GM18505 (cell line): ENCODE data around the gene VAT1L.

ENCODE experiments used
- ATAC-seq: cut with Tn5 transposase; IDR thresholded peaks from one replicate; pipeline ENCODE4 v1.9.1; 2021; ENCODE audit not compliant: unreplicated experiment
- POLR2A ChIP-seq: IDR thresholded peaks from 4 replicates; pipeline ENCODE4 v1.6.1; 2011; ENCODE audit warnings: borderline replicate concordance; ENCODE audit not compliant: insufficient read depth, insufficient read length; ENCODE audit errors: extremely low read depth

The VAT1L gene

DNA sequence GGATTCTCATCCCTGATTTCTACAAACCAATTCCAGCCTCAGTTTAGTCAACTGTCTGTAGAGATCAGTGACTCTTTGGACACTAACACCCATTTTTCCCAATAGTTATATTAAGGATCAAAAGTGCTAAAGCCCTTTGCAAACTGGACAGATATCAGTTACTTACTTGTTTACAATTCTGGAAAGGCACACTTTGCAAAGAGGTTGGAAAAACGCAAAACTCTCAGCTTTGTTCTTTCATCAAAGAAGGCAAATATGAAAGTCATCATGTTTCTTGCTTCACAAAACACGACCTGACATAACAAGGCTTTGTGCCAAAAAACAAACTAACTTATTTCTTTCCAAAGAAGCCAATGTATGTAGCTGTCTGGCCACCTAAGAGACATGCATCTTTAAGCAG lies 26.1 kb upstream of the VAT1L start:
- TF ChIP-seq POLR2A, result no peak
- ATAC-seq, result no peak

DNA sequence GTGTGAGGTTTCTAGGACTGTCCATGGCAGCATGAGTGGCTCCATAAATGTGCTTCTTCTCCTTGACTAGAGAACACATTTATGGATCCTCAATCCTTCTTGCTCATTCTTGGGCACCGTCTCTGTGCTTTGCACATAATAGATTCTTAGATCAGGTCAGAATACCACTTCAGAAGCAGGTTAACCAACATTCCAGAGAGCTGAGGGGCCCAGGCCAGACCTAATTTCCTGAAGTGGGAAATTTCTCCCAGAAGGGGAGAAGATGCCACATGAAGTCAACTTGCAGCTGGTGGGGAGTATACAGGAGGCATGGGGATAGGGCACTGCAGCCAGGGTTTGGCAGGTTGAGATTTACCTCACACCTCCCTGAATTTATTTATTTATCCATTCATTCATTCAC lies 24.4 kb upstream of the VAT1L start:
- ATAC-seq, result no peak
- TF ChIP-seq POLR2A, result no peak

DNA sequence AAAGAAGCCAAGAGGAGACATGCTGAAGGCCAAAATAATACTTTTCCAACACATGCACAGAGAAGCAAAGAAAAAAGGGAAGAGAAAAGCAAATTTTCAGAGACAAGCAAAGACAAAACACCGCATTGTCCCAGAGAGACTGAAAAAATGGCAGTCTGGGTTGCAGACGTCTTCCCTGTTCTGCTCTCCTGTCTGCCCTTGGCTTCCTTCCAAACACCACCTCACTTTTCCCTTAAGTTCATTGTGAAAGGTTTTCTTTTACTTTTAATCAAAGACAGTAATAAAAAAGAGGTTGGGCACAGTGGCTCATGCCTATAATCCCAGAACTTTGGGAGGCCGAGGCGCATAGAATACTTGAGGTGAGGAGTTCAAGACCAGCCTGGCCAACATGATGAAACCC lies 21.2 kb upstream of the VAT1L start:
- no peak for TF ChIP-seq POLR2A
- ATAC-seq, result no peak

GRCh38 chr16:77767826-77768225 lies 20.5 kb upstream of the VAT1L start:
- no peak for TF ChIP-seq POLR2A
- ATAC-seq, result no peak

GRCh38 chr16:77775911-77776909 lies 12.2 kb upstream of the VAT1L start:
- TF ChIP-seq POLR2A, result no peak
- ATAC-seq, result no peak

DNA sequence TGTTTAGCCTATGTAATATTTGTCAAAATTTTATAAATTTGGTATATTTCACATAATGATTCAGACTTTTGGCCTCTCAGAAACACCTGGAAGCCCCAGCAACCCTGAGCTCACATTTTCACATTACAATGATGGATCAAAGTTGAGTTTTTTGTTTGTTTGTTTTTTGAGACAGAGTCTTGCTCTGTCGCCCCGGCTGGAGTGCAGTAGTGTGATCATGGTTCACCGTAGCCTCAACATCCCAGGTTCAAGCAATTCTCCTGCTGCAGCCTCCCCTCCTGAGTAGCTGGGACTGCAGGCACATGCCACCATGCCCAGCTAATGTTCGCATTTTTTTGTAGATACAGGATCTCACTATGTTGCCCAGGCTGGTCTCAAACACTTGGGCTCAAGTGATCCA lies 10.6 kb upstream of the VAT1L start:
- TF ChIP-seq POLR2A, result no peak
- ATAC-seq, result no peak

DNA sequence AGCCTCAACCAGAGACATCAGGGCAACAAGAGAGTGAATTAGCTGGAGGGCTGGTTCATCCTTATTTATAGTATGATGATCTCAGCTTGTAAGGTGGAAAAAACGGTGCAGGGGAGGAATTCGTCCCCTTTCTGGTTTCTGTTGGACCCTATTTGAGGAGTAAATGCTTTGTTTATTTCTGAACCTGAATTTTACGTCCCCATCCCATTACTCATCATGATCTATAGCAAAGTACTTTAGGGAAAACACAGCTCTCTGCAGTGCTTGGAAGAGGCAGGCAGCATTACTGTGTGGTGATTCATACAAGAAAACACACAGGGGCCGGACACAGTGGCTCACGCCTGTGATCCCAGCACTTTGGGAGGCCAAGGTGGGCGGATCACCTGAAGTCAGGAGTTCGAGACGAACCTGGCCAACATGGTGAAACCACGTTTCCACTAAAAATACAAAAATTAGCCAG lies 8.0 kb upstream of the VAT1L start:
- TF ChIP-seq POLR2A, result no peak
- no peak for ATAC-seq

- TF ChIP-seq POLR2A, result no peak
- no peak for ATAC-seq
Observed at GRCh38 chr16:77781091-77781490, 7.3 kb upstream of the VAT1L start.

- no peak for ATAC-seq
- TF ChIP-seq POLR2A, result no peak
Observed at GRCh38 chr16:77782694-77783093, 5.7 kb upstream of the VAT1L start.

DNA sequence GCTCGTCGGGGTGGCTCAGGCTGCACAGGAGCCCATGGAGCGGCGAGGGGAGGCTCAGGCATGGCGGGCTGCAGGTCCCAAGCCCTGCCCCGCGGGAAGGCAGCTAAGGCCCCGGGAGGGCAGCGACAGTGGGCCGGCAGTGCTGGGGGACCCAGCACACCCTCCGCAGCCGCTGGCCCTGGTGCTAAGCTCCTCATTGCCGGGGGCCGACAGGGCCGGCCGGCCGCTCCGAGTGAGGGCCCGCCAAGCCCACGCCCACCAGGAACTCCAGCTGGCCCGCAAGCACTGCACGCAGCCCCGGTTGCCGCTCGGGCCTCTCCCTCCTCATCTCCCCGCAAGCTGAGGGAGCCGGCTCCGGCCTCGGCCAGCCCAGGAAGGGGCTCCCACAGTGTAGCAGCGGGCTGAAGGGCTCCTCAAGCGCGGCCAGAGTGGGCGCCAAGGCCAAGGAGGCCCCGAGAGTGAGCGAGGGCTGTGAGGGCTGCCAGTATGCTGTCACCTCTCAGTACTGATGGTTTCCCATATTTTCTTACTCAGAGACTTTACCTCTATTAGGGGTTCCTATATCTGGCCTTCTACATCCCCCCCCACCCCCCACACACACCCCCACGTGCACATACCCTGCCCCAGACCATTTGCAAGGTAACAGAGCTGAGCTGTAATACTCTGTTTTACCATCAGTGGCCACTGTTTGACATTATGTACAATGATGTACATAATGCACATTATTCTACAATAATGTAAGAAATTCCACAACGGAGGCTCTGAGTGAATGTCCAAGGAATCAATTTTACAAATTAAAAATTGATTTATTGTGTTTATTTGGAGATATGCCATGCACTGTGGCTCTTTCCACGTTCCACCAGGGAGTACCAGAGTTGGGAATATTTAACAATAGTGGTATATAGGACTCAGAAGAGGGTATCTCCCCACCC lies 3.7 kb upstream of the VAT1L start:
- ATAC-seq, result no peak
- no peak for TF ChIP-seq POLR2A

- ATAC-seq, result no peak
Observed at GRCh38 chr16:77785373-77785764, 3.0 kb upstream of the VAT1L start.

DNA sequence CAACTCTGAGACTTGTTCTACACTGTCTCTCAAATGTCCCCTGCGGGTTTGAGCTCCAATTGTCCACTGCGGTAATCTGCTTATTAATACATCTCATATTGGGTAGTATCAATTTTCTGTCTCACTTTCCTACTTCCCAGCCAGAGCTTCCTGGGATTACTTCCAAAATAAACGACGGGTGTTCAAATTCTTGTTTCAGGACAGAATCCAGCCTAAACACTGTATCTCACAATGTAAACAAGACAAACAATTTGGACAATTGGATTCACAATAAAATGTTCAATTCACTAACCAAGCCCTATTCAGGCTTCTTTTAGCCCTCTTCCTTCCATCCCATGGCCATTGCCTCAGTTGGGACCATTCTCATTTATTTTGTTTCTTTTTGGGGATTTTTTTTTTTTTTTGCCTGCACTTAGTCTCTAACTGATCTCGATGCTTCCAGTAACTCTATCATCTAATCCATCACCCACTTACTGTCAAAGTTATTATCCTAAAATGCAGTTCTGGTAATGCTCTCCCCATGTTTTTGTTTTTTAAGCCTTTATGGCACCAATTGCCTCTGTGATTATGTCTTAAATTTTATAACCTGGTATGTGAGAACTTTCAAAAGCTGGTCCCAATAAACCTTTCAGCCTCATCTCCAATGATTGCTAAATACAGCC lies 2.0 kb upstream of the VAT1L start:
- ATAC-seq, result no peak
- no peak for TF ChIP-seq POLR2A

More at GRCh38 chr16:77785373-77785764, 3.0 kb upstream of the VAT1L start:
- TF ChIP-seq POLR2A, result no peak

DNA sequence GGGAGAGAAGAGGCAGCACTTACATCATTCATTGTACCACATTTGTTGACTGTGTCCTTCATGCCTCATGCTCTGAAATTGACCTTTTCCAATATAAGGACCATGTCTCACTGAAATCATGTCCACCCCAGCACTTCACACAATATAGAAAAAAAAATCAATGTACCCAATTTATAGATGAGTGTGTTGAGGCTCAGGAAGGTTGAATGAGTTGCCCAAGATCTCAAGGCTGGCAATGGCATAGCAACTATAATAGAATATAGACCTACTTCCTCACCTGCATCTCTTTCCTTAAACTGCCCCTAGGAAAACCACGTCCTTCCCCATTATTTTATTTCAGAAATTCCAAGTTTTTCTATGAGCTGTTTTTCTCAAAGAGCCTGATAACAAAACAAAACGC lies 912 bp upstream of the VAT1L start:
- no peak for ATAC-seq
- no peak for TF ChIP-seq POLR2A
